Measurements from ENCODE around the gene UPF3A. TPM values are rescaled to one million over a fixed set of nuclear protein-coding genes. Genes with fewer than 3 reads are reported as not detected.

The UPF3A gene
- polyA plus RNA-seq, 2 of the 4 experiments (the other 2 are of a cell fraction): 51.0 to 62.6 TPM

DNA sequence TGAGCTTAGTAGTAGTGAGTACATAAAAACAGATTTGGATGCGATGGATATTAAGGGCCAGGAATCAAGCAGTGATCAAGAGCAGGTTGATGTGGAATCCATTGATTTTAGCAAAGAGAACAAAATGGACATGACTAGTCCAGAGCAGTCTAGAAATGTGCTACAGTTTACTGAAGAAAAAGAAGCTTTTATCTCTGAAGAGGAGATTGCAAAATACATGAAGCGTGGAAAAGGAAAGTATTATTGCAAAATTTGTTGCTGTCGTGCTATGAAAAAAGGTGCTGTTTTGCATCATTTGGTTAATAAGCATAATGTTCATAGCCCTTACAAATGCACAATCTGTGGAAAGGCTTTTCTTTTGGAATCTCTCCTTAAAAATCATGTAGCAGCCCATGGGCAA is 44.3 kb downstream of the UPF3A start:
- no peak for ATAC-seq
- no peak for FAIRE-seq

GRCh38 chr13:114328034-114328433 is 46.6 kb downstream of the UPF3A start:
- TF ChIP-seq MYC (IDR thresholded peaks at IDR 0.05; ENCODE audit: borderline replicate concordance, low read length) (no peak), POLR2A (IDR thresholded peaks at IDR 0.05; ENCODE audit: low read length) (no peak), KDM5A (IDR thresholded peaks at IDR 0.05) (no peak), RNF2 (IDR thresholded peaks at IDR 0.05; ENCODE audit: borderline replicate concordance, low read depth) (no peak), HEYL (CRISPR knock-in tag; IDR thresholded peaks at IDR 0.05) (no peak), EHF (CRISPR knock-in tag; IDR thresholded peaks at IDR 0.05) (no peak), RAD21 (conservative IDR thresholded peaks at IDR 0.05 in 1 of 2, IDR thresholded peaks at IDR 0.05 in 1 of 2) (no peak)
- no peaks in the 10 kb centered on the region for H3K4me1 ChIP-seq
- H3K4me2 ChIP-seq: no peak overlapping the region
- H3K27ac ChIP-seq: no peak overlapping the region
- POLR2A ChIA-PET: no interaction called here
- FAIRE-seq: no peak
- no peak overlapping the region for H3K4me3 ChIP-seq
- H3K9me3 ChIP-seq: no peaks in the 10 kb centered on the region
- no peak for DNase-seq (ENCODE audit: low read depth in 1 of 2, low spot score in 1 of 2)
- CTCF ChIA-PET: interaction anchor here (1.3 to 2.2 kb wide), 2 partner anchors 11 to 13 kb away, joined by 6 to 8 read pairs; no protein-coding TSS in a partner anchor
- ATAC-seq: no peak
- WGBS (ENCODE audit: missing lambda C conversion rate): 93% methylated on average over 6 of the region's 6 CpGs

More for the DNA sequence above, 44.3 kb downstream of the UPF3A start:
- H3K4me1 ChIP-seq: no peaks in the 10 kb centered on the region
- ChIA-PET CTCF (interaction anchor here (1.2 to 2.6 kb wide), 3 partner anchors 10 to 16 kb away, joined by 7 to 8 read pairs (median 8); no protein-coding TSS in a partner anchor), POLR2A (no interaction called here)
- H3K4me2 ChIP-seq: no peak overlapping the region
- H3K4me3 ChIP-seq: no peak overlapping the region
- 95% methylated on average over 3 of the region's 3 CpGs for WGBS (ENCODE audit: missing lambda C conversion rate)
- no peak for TF ChIP-seq HDAC2 (IDR thresholded peaks at IDR 0.05)
- TF ChIP-seq MAZ (IDR thresholded peaks at IDR 0.05; ENCODE audit: borderline replicate concordance, low read depth, low read length): no peak
- no peak for TF ChIP-seq TP53 (CRISPR knock-in tag; IDR thresholded peaks at IDR 0.05)
- TF ChIP-seq NPAS2 (CRISPR knock-in tag; IDR thresholded peaks at IDR 0.05; ENCODE audit: borderline replicate concordance): no peak
- no peak for TF ChIP-seq HEYL (CRISPR knock-in tag; IDR thresholded peaks at IDR 0.05)
- no peak for TF ChIP-seq CBX8 (IDR thresholded peaks at IDR 0.05)
- TF ChIP-seq, protein P1, sequence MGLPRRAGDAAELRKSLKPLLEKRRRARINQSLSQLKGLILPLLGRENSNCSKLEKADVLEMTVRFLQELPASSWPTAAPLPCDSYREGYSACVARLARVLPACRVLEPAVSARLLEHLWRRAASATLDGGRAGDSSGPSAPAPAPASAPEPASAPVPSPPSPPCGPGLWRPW (IDR thresholded peaks at IDR 0.05): no peak
- TF ChIP-seq ZFP36 (IDR thresholded peaks at IDR 0.05; ENCODE audit: borderline replicate concordance, partially characterized antibody): no peak
- no peak for TF ChIP-seq NR3C1 (IDR thresholded peaks at IDR 0.05)
- TF ChIP-seq ZC3H11A (IDR thresholded peaks at IDR 0.05): no peak
- TF ChIP-seq KDM5A (IDR thresholded peaks at IDR 0.05): no peak
- no peak for TF ChIP-seq RFX5 (IDR thresholded peaks at IDR 0.05)
- TF ChIP-seq E2F6 (IDR thresholded peaks at IDR 0.05; ENCODE audit: borderline replicate concordance, low read depth): no peak
- no peak for TF ChIP-seq HMGXB4 (CRISPR knock-in tag; IDR thresholded peaks at IDR 0.05; ENCODE audit: borderline replicate concordance)
- no peak for TF ChIP-seq ATOH8 (CRISPR knock-in tag; IDR thresholded peaks at IDR 0.05; ENCODE audit: low read depth)
- TF ChIP-seq ZNF302 (CRISPR knock-in tag; IDR thresholded peaks at IDR 0.05): no peak
- TF ChIP-seq EHMT2 (IDR thresholded peaks at IDR 0.05; ENCODE audit: low read depth): no peak
- no peak for DNase-seq (ENCODE audit: low read depth in 1 of 2, low spot score in 1 of 2)
- H3K9me3 ChIP-seq: no peaks in the 10 kb centered on the region
- H3K27ac ChIP-seq: no peak overlapping the region

DNA sequence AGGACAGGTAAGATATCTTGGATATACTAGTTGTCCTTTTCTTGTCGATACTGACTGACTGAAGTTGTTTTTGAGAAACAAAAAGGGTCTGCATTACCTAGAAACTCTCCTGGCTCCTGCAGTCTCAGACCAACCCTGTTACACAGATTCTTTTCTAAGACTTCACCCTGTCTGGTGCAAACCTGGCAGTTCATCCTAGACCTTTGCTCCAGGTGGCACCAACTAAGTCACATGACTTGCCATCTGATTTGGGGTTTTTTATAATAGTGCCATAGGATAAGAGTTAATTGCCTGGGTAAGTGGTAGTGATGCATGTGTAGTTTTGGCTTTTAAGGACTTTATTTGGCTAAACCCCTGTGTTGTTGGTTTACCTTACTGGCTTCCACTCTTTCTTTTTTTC is 47.2 kb downstream of the UPF3A start:
- Histone ChIP-seq H3K9me3 (no peaks in the 10 kb centered on the region), H3K27ac (no peak overlapping the region), H3K4me1 (no peaks in the 10 kb centered on the region), H3K4me3 (no peak overlapping the region), H3K4me2 (no peak overlapping the region)
- POLR2A ChIA-PET: no interaction called here
- no peak for TF ChIP-seq MAZ (IDR thresholded peaks at IDR 0.05; ENCODE audit: borderline replicate concordance, low read depth, low read length)
- CTCF ChIA-PET: no interaction called here
- WGBS (ENCODE audit: missing lambda C conversion rate): 77% methylated on average over 1 of the region's 1 CpG
- DNase-seq (ENCODE audit: low read depth in 1 of 2, low spot score in 1 of 2): no peak
- no peak for FAIRE-seq
- ATAC-seq: no peak

Measured in A549 (cell line).